Measurements from ENCODE around the gene HEXIM2.

HEXIM2 gene

DNA sequence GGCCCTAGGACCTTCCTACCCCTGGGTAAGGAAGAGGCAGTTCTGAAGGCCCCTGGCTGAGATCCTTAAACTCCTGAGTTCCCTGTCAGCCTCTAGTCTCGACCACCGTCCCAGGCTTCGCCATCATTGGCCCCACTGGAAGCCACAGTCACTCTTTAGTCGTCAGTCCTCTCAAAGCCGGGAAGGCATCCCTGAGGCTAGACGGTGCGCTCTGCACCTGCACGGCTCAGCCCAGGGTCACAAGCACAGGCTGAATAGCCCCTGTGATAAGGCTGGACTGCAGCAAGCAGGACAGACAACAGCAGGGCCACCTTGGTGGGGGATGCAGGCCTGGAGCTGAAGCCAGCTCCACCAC is 16.7 kb upstream of the HEXIM2 start:
- DNase-seq = no peak

DNA sequence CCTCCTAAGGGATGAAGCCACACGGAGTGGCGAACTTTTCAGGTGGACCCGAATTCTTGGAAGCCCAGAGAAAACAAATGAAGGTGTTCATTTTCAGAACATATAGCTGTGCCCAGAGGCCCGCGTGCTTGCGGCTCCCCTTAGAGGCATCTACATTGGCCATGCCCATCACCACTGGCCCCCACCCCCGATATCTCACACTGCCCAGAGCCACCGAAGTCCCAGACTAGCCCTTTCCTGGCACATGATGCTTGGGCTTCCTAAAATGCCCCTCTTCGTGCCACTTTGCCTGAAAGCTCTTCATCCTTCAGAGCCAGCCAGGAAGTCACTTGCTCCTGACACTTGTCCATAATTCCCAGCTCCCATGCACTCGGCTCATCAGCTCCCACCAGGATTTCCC is 15.5 kb upstream of the HEXIM2 start:
- DNase-seq = no peak

DNA sequence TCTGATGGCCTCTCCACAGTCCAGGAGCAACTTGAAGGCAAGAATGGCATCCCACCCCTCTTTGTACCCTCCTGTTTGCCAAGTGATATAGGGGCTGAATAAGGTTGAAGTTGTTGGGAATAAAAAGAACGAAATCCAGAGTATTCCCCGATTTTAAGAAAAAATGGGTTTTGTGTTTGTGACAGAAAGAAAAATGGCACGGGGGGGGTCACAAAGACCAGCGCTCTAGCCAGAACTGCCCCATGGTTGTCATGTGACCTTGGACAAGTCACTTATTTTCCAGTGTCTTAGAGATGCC is 15.1 kb upstream of the HEXIM2 start:
- no peak for DNase-seq

DNA sequence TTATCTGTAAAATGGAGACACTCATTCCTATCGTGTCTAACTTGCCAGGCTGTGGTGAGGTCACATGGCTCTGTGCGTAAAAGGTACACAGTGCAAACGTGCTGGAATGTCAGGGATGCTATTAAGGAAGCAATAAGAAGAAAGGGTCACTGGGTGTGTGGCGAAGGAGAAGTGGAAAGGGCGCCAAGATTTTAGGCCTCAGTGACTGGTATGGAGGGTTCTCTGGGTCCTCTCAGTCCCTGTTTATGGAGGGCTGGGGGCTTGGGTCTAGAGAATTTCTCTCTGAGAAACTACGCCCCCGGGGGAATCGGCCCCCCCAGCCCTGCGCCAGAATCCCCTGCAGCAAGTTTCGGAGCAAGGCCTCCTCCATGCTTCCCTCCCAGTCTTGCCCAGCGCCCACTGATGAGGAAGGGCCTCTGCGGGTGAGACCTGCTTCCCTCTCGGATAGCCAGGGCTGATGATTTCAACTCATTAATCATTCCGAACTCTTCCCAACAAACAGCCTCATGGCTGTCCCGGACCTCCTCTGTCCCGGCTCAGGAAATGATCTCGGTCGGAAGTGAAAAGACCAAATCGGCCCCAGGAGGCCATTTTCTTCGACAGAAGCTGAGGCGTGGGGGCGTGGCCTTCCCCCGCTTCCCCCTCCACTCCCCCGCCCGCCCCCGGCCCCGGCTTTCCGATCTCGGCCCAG is 14.6 kb upstream of the HEXIM2 start:
- DNase-seq = peak; percentile 89

DNA sequence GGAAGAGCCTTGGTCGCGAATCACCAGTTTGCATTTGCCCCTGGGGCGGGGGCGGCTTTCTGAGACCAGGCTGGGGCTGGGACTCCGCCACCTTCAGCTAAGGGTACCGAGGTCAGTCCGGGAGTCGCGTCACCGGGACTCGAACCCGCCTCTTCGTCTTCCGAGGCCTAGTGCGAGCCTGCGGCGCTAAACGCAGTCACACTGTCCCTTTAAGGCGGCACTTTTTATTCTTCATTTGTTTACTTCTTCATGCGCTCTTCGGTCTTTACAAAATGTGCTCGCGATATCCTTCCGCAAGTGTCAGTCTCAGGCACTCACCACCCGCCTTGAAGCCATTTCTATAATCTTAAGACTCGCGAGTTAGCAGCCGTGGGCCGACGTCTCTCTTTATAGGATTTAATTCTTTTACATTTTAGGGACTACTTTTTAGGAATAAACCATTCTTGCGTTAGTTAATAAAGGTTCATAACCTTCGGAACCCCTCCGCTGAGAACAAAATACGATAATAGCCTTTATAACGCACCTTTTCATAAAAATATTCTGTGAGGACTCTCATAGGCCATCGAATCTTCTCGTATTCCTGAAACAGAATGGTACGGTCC is 14.0 kb upstream of the HEXIM2 start:
- DNase-seq = peak; percentile 89

DNA sequence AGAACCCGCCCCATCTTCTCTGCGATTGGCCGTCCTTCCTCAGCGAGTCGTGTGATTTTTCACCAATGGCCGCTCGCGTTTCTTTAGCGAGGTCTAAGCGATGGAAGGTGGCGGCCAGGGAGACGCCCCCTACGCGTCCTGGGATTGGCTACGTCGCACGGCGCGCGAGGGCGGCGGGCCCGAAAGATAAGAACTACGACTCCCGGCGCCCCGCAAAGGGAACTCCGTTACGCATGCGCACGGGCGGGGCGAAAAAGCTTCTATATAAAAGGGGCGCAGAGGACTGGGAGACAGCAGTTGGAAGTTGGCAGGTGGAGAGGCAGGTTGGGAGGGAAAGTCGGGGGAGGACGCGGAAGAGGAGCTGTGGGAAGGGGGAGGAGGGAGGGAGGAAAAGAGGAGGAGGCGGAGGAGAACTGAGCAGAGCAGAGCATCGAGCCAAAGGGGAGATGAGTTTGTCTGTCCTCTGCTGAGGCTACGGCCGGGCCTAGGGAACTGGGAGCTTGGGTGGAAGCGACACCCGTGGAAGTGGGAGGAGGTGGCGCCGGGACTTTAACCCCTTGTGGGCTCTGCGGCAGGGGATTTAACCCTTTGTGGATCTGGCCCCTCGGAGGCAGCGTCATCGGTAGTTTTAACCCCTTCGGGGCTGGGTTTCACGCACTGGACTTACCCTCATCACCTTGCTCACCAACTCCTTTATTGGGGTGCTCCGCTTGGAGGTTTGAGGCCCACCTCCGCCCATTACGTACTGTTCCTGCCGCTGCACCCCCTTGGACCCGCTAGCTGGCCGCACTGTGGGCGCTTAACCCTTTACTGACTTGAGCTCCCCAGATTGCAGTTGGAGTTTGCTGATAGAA is 13.3 kb upstream of the HEXIM2 start, which contains the start of gene HEXIM1:
Gene HEXIM1, plus strand, starts transcription at position 293 of the 854 bp plus-strand sequence. CDS start 716 bp downstream, outside the sequence.
- peak; percentile 100 for DNase-seq

DNA sequence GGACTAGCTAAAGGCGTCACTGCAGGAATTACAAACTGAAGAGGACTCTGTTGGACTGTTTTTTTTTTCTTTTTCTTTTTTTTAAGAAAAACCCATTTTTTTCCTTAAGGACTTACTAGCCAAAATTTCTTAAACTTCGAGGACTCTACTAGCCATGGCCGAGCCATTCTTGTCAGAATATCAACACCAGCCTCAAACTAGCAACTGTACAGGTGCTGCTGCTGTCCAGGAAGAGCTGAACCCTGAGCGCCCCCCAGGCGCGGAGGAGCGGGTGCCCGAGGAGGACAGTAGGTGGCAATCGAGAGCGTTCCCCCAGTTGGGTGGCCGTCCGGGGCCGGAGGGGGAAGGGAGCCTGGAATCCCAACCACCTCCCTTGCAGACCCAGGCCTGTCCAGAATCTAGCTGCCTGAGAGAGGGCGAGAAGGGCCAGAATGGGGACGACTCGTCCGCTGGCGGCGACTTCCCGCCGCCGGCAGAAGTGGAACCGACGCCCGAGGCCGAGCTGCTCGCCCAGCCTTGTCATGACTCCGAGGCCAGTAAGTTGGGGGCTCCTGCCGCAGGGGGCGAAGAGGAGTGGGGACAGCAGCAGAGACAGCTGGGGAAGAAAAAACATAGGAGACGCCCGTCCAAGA is 12.5 kb upstream of the HEXIM2 start:
- DNase-seq = peak; percentile 38

DNA sequence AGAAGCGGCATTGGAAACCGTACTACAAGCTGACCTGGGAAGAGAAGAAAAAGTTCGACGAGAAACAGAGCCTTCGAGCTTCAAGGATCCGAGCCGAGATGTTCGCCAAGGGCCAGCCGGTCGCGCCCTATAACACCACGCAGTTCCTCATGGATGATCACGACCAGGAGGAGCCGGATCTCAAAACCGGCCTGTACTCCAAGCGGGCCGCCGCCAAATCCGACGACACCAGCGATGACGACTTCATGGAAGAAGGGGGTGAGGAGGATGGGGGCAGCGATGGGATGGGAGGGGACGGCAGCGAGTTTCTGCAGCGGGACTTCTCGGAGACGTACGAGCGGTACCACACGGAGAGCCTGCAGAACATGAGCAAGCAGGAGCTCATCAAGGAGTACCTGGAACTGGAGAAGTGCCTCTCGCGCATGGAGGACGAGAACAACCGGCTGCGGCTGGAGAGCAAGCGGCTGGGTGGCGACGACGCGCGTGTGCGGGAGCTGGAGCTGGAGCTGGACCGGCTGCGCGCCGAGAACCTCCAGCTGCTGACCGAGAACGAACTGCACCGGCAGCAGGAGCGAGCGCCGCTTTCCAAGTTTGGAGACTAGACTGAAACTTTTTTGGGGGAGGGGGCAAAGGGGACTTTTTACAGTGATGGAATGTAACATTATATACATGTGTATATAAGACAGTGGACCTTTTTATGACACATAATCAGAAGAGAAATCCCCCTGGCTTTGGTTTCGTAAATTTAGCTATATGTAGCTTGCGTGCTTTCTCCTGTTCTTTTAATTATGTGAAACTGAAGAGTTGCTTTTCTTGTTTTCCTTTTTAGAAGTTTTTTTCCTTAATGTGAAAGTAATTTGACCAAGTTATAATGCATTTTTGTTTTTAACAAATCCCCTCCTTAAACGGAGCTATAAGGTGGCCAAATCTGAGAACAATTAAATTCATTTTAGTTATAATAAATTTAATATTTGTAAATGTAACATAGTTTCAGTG is 11.7 kb upstream of the HEXIM2 start:
- no peak for DNase-seq

DNA sequence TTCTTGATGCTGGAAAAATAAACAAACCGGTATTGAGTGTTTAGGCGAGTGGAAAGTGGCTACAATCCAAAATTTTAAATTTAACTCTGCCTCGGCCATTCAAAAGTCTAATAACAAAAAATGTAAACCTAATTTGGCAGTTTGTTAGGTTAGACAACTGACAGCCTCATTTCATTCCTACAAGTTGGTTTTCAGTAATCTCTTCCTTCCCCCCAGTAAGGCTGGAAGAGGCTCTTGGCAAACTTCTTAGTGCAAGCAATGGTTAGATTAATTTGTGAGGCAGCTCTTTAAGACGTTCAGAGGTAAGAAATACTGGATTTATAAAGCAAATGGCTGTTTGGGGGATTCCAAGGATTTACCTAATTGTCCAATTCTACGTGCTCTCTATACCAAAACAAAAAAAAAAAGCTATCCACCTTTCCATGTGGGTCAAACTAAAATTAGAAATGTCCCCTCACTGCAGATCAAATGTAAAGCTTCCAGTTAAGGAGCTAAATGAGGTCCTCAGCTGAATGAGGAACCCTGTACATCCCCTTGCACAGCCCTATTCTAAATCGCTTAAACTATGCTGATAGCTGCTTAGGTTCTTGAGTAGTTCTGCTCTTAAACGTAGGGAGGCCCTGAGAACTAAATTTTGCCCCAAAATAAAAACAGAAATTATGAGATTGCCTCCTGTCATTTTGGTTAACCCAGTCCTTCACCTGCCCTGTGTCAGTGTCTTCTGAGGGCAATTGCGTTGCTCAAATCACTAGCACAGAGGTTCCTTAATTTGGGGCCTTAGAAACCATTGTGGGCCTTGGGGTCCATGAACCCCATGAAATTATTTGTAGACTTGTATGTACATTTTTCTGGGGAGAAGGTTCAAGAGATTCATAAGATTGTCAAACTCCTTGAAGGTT is 10.5 kb upstream of the HEXIM2 start:
- DNase-seq = no peak

DNA sequence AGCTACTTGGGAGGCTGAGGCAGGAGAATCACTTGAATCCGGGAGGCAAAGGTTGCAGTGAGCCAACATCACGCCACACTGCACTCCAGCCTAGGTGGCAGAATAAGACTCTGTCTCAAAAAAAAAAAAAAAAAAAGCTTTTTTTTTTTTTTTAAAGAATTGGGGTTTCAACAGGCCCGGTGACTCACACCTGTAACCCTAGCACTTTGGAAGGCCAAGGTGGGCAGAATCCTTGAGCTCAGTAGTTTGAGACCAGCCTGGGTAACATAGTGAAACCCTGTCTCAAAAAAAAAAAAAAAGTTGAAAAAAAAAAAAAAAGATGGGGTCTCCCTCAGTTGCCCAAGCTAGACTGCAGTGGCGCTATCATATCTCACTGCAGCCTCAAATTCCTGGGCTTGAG is 6.6 kb upstream of the HEXIM2 start:
- no peak for DNase-seq

DNA sequence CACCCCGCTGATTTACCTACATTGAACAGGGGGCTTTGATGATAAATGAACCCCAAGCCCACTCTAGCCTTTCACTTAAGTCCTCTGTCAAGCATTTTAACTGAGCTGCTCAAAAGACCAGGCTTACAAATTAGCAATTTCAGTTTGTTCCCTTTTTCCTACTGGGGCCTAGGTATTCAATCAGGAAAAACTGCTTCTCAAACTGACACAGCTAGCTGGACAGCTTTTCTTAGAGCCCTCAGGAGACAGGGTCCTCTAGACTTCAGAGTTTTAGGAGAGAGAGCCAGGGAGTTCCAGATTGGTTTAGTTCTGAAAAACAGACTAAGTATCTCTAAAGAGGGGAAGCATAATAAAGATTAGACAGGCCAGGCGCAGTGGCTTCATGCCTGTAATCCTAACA is 6.2 kb upstream of the HEXIM2 start:
- DNase-seq = no peak

DNA sequence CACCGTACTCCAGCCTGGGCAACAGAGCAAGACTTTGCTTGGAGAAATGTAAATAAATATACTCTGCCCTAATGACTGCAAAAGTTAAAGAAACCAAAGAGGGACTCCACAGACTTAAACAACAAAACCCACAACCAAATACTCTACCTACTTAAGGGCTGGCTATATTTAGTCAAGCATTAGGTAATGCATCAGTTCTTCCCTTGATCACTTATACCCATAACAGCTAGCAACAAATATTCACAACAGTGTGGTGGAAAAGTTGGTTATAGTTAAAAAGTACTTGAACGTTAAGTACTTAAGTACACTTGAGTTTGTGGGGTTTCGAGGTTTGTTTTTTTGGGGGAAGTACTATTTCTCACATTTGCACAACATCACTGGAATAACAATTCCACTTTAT is 5.4 kb upstream of the HEXIM2 start:
- DNase-seq = no peak

DNA sequence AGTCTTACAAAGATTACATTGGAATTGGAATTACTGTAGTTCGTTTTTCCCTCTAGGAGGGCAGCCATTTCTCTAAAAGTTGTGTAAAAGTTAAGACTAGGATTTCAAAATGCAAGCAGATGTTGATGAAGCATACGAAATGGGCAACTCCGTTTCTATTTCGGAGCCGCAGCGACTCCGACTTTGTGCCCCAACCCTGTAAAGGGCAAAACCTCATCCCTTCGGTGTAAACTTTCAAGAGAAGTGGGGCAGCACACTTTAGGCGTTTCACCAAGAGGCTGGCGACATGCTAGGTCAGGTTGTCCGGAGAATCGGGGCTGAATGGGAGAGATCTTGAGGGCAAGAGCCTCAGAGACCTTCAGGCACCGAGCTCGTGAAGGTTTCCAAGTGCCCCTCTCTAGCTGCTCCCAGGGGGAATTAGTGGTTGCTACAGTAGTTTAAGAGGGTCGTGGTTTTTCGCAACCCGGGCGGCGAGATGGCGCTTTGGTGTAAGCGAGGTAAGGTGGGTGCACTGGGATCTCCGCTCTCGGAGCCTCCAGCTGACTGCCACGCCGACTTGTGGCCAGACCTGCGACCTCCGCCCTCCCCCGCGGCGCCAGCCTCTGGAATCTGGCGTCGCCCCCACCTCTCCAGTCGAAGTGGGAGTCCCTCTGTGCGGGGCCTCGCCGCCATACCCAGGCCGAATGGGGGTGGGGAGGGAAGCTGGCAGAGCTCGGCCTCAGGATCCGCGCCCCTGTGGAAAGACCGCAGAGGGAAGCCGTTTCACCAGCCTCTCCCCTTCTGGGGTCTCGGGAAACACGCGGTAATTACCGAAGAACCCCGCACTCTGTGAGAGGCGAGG is 1.0 kb upstream of the HEXIM2 start:
- DNase-seq = no peak

DNA sequence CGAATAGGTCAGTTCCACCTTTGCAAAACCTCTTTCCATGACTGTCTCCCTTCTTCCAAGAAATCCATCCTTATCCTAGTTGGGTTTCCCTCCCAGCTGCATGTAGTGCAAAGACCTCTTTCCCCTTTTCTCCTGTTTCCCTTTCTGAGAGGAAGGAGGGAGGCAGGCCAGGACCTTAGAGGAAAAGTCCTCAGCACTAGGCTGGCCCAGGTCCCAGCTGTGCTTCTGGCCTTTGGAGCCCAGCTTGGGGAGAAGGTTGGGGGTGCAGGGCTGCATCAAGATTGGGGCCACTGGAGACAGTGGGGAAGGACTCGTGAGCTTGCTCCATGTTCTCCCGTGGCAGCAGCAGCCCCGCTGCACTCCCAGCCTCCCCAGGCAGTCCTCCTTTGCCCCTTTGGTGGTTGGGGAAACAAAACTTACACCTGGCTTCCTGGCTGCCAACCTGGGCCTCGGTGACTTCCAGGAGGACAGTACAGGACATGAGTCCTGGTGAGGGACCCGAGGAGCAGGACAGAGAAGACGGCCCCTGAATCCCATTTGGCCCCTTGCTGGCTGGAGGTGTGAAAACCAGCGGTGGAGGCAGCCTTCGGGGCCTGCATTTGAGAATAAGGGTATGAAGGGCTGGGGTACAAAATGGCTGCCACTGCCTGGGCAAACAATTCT is 481 bp downstream of the HEXIM2 start:
- DNase-seq = no peak

DNA sequence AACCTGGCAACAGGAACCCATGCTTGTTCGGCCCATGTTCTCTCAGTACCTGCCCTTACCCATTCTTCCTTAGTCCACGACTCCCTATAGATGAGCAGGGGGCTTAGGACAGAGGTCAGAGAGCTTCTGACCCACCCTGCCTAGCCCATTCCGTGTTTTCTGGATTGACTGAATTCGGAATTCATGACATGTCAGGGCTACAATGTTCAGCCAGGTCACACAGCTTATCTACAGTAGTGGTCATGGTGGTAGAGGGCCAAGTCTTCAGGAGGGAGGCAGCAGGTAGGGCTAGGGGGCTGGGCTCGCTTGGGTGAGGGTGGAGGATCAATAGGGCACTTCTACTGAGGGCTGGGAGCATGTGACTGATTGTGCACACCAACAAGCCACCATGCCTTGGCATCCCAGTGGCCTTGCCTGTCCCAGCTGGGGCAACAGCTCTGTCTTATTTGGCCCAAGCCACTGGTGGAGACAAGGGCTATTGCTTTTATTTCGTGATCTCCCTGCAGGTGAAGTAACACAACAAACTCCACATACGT is 3.1 kb downstream of the HEXIM2 start:
- no peak for DNase-seq

DNA sequence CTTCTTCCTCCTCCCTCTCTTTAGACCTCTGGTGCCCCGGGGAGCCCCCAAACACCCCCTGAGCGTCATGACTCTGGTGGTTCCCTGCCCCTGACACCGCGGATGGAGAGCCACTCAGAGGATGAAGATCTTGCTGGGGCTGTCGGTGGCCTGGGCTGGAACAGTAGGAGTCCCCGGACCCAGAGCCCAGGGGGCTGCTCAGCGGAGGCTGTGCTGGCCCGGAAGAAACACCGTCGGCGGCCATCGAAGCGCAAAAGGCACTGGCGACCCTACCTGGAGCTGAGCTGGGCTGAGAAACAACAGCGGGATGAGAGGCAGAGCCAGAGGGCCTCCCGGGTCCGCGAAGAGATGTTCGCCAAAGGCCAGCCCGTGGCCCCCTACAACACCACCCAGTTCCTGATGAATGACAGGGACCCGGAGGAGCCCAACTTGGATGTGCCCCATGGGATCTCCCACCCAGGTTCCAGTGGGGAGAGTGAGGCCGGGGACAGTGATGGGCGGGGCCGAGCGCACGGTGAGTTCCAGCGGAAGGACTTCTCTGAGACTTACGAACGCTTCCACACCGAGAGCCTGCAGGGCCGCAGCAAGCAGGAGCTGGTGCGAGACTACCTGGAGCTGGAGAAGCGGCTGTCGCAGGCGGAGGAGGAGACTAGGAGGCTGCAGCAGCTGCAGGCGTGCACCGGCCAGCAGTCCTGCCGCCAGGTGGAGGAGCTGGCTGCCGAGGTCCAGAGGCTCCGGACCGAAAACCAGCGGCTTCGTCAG is 7.5 kb downstream of the HEXIM2 start:
- no peak for DNase-seq

DNA sequence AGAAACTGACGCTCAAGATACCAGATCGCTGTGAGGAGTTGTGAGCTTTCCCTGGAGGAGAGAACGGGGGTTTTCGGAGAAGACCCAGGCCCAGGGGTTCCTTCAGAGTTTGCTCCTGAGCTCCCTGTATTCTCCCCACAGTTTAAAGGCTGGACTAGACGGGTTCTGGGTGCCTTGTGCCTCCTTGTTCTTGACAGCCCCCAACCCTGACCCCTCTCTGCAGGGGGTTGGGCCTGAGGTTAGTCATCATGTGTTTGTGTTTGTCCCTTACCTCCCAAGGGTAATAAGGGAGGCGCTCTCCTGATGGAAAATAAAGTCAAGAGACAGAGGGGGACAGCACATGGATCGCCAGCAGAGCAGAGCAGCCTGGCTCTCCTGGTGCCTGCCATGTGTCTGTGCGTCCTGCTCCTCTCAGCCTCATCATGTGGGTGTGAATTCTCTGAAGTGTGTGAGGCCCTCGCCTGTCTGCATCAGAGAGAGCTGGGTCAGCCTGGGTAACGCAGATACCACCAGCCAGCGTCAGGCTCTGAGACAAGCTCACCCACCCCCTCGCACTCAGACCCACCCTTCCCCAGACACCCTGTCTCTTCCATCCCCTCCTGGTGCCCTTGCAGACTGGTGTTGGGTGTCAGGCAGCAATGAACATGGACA is 8.7 kb downstream of the HEXIM2 start:
- DNase-seq = no peak

DNA sequence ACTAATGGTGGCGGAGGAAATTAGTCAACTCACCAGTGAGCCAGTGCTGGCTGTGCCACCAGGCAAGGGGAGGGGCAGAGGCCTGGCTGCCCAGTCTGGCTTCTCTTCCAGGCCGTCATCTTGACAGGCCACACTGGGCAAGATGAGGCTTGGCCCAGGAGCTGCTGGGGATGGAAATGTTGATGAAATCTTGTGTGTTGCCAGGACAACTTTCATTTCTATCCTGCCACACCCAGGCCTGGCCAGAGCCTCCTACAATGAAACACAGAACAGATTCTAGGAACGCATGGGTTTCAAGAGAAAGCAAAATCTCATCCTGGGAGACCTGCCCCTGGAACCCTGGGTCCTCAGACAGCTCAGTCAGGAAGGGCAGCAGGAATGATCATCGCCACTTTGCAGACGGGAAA is 9.3 kb downstream of the HEXIM2 start:
- DNase-seq = no peak
